HEK293 (cell line): ENCODE data around the gene RPL15.

ENCODE experiments used
- BCL11B ChIP-seq: fragments of 450-650 bp; formaldehyde crosslinking; IDR thresholded peaks from 2 replicates; pipeline ENCODE4 v1.5.1; 2016; ENCODE audit warnings: low read depth, missing biosample characterization, missing genetic modification characterization
- EGR2 ChIP-seq: fragments of 450-650 bp; formaldehyde crosslinking; IDR thresholded peaks from 2 replicates; pipeline ENCODE4 v1.5.1; 2016; ENCODE audit warnings: low read depth, missing biosample characterization, missing genetic modification characterization
- HOXD13 ChIP-seq: sonication (generic); formaldehyde crosslinking; IDR thresholded peaks from 2 replicates; pipeline ENCODE4 v1.8.0; 2022; ENCODE audit warnings: missing genetic modification reagents, borderline replicate concordance
- KLF1 ChIP-seq: fragments of 450-650 bp; formaldehyde crosslinking; IDR thresholded peaks from 2 replicates; pipeline ENCODE4 v1.5.1; 2016; ENCODE audit warnings: missing biosample characterization, missing genetic modification characterization
- KLF9 ChIP-seq: fragments of 450-650 bp; formaldehyde crosslinking; IDR thresholded peaks from 2 replicates; pipeline ENCODE4 v1.5.1; 2016; ENCODE audit warnings: missing biosample characterization, missing genetic modification characterization, low read depth
- MYNN ChIP-seq: fragments of 450-650 bp; formaldehyde crosslinking; IDR thresholded peaks from 2 replicates; pipeline ENCODE4 v1.5.1; 2016; ENCODE audit warnings: missing biosample characterization, missing genetic modification characterization, borderline replicate concordance
- PATZ1 ChIP-seq: fragments of 450-650 bp; formaldehyde crosslinking; IDR thresholded peaks from 2 replicates; pipeline ENCODE4 v1.5.1; 2016; ENCODE audit warnings: missing biosample characterization, missing genetic modification characterization
- PRDM6 ChIP-seq: fragments of 450-650 bp; formaldehyde crosslinking; IDR thresholded peaks from 2 replicates; pipeline ENCODE4 v1.5.1; 2017; ENCODE audit warnings: missing biosample characterization, missing genetic modification characterization
- SP3 ChIP-seq: fragments of 450-650 bp; formaldehyde crosslinking; IDR thresholded peaks from 2 replicates; pipeline ENCODE4 v1.5.1; 2016; ENCODE audit warnings: missing biosample characterization, missing genetic modification characterization
- YY2 ChIP-seq: fragments of 450-650 bp; formaldehyde crosslinking; IDR thresholded peaks from 2 replicates; pipeline ENCODE4 v1.5.1; 2016; ENCODE audit warnings: missing biosample characterization, missing genetic modification characterization
- ZIC2 ChIP-seq: fragments of 450-650 bp; formaldehyde crosslinking; IDR thresholded peaks from 2 replicates; pipeline ENCODE4 v1.5.1; 2016; ENCODE audit warnings: missing biosample characterization, missing genetic modification characterization
- ZNF138 ChIP-seq: fragments of 450-650 bp; formaldehyde crosslinking; IDR thresholded peaks from 2 replicates; pipeline ENCODE4 v1.5.1; 2016; ENCODE audit warnings: missing biosample characterization, missing genetic modification characterization, borderline replicate concordance
- ZNF16 ChIP-seq: fragments of 450-650 bp; formaldehyde crosslinking; IDR thresholded peaks from 2 replicates; pipeline ENCODE4 v1.5.1; 2016; ENCODE audit warnings: low read depth, missing biosample characterization, missing genetic modification characterization
- ZNF169 ChIP-seq: fragments of 450-650 bp; formaldehyde crosslinking; IDR thresholded peaks from 2 replicates; pipeline ENCODE4 v1.5.1; 2016; ENCODE audit warnings: missing biosample characterization, missing genetic modification characterization
- ZNF202 ChIP-seq: fragments of 450-650 bp; formaldehyde crosslinking; IDR thresholded peaks from 2 replicates; pipeline ENCODE4 v1.5.1; 2016; ENCODE audit warnings: missing biosample characterization, missing genetic modification characterization, borderline replicate concordance
- ZNF221 ChIP-seq: fragments of 450-650 bp; formaldehyde crosslinking; IDR thresholded peaks from 2 replicates; pipeline ENCODE4 v1.5.1; 2017; ENCODE audit warnings: missing biosample characterization, missing genetic modification characterization, borderline replicate concordance
- ZNF24 ChIP-seq: fragments of 450-650 bp; formaldehyde crosslinking; IDR thresholded peaks from 2 replicates; pipeline ENCODE4 v1.5.1; 2016; ENCODE audit warnings: missing biosample characterization, missing genetic modification characterization
- ZNF280D ChIP-seq: fragments of 450-650 bp; formaldehyde crosslinking; IDR thresholded peaks from 2 replicates; pipeline ENCODE4 v1.5.1; 2016; ENCODE audit warnings: missing biosample characterization, missing genetic modification characterization
- ZNF335 ChIP-seq: fragments of 450-650 bp; formaldehyde crosslinking; conservative IDR thresholded peaks from 2 replicates; pipeline ENCODE4 v1.5.1; 2016; ENCODE audit warnings: missing biosample characterization, missing genetic modification characterization
- ZNF362 ChIP-seq: fragments of 450-650 bp; formaldehyde crosslinking; IDR thresholded peaks from 2 replicates; pipeline ENCODE4 v1.5.1; 2016; ENCODE audit warnings: missing biosample characterization, missing genetic modification characterization
- ZNF48 ChIP-seq: fragments of 450-650 bp; formaldehyde crosslinking; IDR thresholded peaks from 2 replicates; pipeline ENCODE4 v1.5.1; 2016; ENCODE audit warnings: missing biosample characterization, missing genetic modification characterization
- ZNF518A ChIP-seq: fragments of 450-650 bp; formaldehyde crosslinking; conservative IDR thresholded peaks from 2 replicates; pipeline ENCODE4 v1.5.1; 2016; ENCODE audit warnings: low read depth, missing biosample characterization, missing genetic modification characterization
- ZNF561 ChIP-seq: fragments of 450-650 bp; IDR thresholded peaks from 2 replicates; pipeline ENCODE4 v1.5.1; 2018; ENCODE audit warnings: missing biosample characterization, missing genetic modification characterization, borderline replicate concordance
- ZNF571 ChIP-seq: fragments of 450-650 bp; formaldehyde crosslinking; IDR thresholded peaks from 2 replicates; pipeline ENCODE4 v1.5.0; 2017; ENCODE audit warnings: missing biosample characterization, missing genetic modification characterization
- ZNF707 ChIP-seq: fragments of 450-650 bp; formaldehyde crosslinking; IDR thresholded peaks from 2 replicates; pipeline ENCODE4 v1.5.1; 2016; ENCODE audit warnings: missing biosample characterization, missing genetic modification characterization
- ZNF791 ChIP-seq: fragments of 450-650 bp; formaldehyde crosslinking; IDR thresholded peaks from 2 replicates; pipeline ENCODE4 v1.5.1; 2016; ENCODE audit warnings: missing biosample characterization, missing genetic modification characterization
- ZSCAN30 ChIP-seq: fragments of 450-650 bp; IDR thresholded peaks from 2 replicates; pipeline ENCODE4 v1.5.1; 2018; ENCODE audit warnings: missing biosample characterization, mild to moderate bottlenecking, missing genetic modification characterization, moderate library complexity

Gene RPL15

GRCh38 chr3:23944861-23945662 is 28.1 kb downstream of the RPL15 start, which contains the start of gene NR1D2 (continued):
- TF ChIP-seq ZNF791 = no peak
- no peak for TF ChIP-seq ZNF221 (tag by site-specific recombination)
- TF ChIP-seq ZSCAN30 (tag by site-specific recombination) = peak; percentile 61; the same call in 1 of the 2 replicates
- TF ChIP-seq EGR2 (tag by site-specific recombination) = 0 out of 2 replicates have a peak, but pooled peaks have one; percentile 42
- TF ChIP-seq ZNF169 (tag by site-specific recombination) = no peak
- TF ChIP-seq PRDM6 (tag by site-specific recombination) = no peak
- no peak for TF ChIP-seq ZNF16 (tag by site-specific recombination)
- peak; percentile 93 for TF ChIP-seq PATZ1
- TF ChIP-seq ZNF518A (tag by site-specific recombination) = no peak
- TF ChIP-seq ZNF362 (tag by site-specific recombination) = no peak
- TF ChIP-seq BCL11B (tag by site-specific recombination) = peak; percentile 59; the same call in 1 of the 2 replicates
- TF ChIP-seq ZNF280D (tag by site-specific recombination) = no peak
- TF ChIP-seq SP3 (tag by site-specific recombination) = peak; percentile 80
- TF ChIP-seq ZNF138 = no peak
- TF ChIP-seq ZNF48 (tag by site-specific recombination) = no peak
- TF ChIP-seq KLF9 (tag by site-specific recombination) = peak; percentile 41; the same call in 1 of the 2 replicates
- TF ChIP-seq YY2 = no peak
- peak; percentile 59 for TF ChIP-seq KLF1 (tag by site-specific recombination)
- no peak for TF ChIP-seq ZNF24 (tag by site-specific recombination)
- TF ChIP-seq MYNN (tag by site-specific recombination) = no peak
- TF ChIP-seq HOXD13 (CRISPR knock-in tag) = no peak
- peak; percentile 76 for TF ChIP-seq ZIC2 (tag by site-specific recombination)
- TF ChIP-seq ZNF561 (tag by site-specific recombination) = no peak
- peak; percentile 79 for TF ChIP-seq ZNF335
- TF ChIP-seq ZNF707 = no peak
- TF ChIP-seq ZNF202 (tag by site-specific recombination) = no peak
- no peak for TF ChIP-seq ZNF571
